A549 (cell line): ENCODE data around the gene ZNF23. TPM values are rescaled to one million over a fixed set of nuclear protein-coding genes. Genes with fewer than 3 reads are reported as not detected.
A peak's percentile ranks its signal among the peaks of the same experiment; 100 is the strongest.

Source experiments
- ATAC-seq, 2 experiments: fragments of 200-7000 bp in 1 of 2; fragments of >200 bp in 1 of 2; cut with Nextera tagmentation in 1 of 2; cut with Tn5 transposase in 1 of 2; 3 replicates each; pipeline versions ENCODE4 v1.8.0 to v1.9.1; 2018 to 2020; ENCODE audit warnings: mild to moderate bottlenecking in 1 of 2, moderate library complexity in 1 of 2
- CTCF ChIA-PET: fragments of 300-600 bp; sonication (Branson Sonifier 250); formaldehyde crosslinking; extraction: SDS; loops from one replicate; lab custom pipeline; 2021; ENCODE audit warnings: antibody characterized with exemption, inconsistent platforms; lab: Yijun Ruan, JAX
- POLR2A ChIA-PET: fragments of 350-600 bp; formaldehyde crosslinking; extraction: SDS; loops from one replicate; lab custom pipeline; 2021; ENCODE audit warnings: antibody characterized with exemption, inconsistent platforms; lab: Yijun Ruan, JAX
- DNase-seq, 2 experiments: peaks; one replicate each; pipeline versions ENCODE4 v3.0.0 to v3.0.0-alpha.2; 2011 to 2016; ENCODE audit warnings: low read depth in 1 of 2, low spot score in 1 of 2
- FAIRE-seq: peaks from 2 replicates; lab custom pipeline; 2011; peaks lifted over from hg19 to GRCh38; lab: Jason Lieb, UNC
- H3K27ac ChIP-seq, 2 experiments: fragments of >200 bp; sonication (Bioruptor Twin); formaldehyde crosslinking; 3 replicates each; pipeline ENCODE4 v1.5.1; 2016 to 2017
- H3K4me1 ChIP-seq: fragments of >200 bp; sonication (Bioruptor Twin); formaldehyde crosslinking; 3 replicates; pipeline ENCODE4 v1.6.1; 2016
- H3K4me2 ChIP-seq: fragments of >200 bp; sonication (Bioruptor Twin); formaldehyde crosslinking; 3 replicates; pipeline ENCODE4 v1.6.1; 2016
- H3K4me3 ChIP-seq: fragments of >200 bp; sonication (Bioruptor Twin); formaldehyde crosslinking; 3 replicates; pipeline ENCODE4 v1.5.1; 2016
- H3K9me3 ChIP-seq: fragments of >200 bp; sonication (Bioruptor Twin); formaldehyde crosslinking; 3 replicates; pipeline ENCODE4 v1.6.1; 2016
- CEBPB ChIP-seq, 2 experiments: fragments of >200 bp in 1 of 2; sonication (Bioruptor Twin) in 1 of 2; formaldehyde crosslinking in 1 of 2; IDR thresholded peaks; 2 replicates each; pipeline ENCODE4 v1.6.1; 2012 to 2016
- FOXS1 ChIP-seq: fragments of 250-450 bp; sonication (Bioruptor Pico); IDR thresholded peaks from 2 replicates; pipeline ENCODE4 v1.5.0; 2020; ENCODE audit warnings: mild to moderate bottlenecking, moderate library complexity
- HEYL ChIP-seq: fragments of 250-450 bp; sonication (Bioruptor Pico); IDR thresholded peaks from 2 replicates; pipeline ENCODE4 v1.8.0; 2021; ENCODE audit warnings: mild to moderate bottlenecking, moderate library complexity
- JUNB ChIP-seq: fragments of >200 bp; sonication (Bioruptor Twin); formaldehyde crosslinking; IDR thresholded peaks from 2 replicates; pipeline ENCODE4 v1.6.1; 2016
- MYC ChIP-seq: IDR thresholded peaks from 2 replicates; pipeline ENCODE4 v1.6.1; 2012; ENCODE audit warnings: mild to moderate bottlenecking, inconsistent platforms, low read length, improper control_type of control experiment, borderline replicate concordance
- NR3C1 ChIP-seq: fragments of >200 bp; sonication (Bioruptor Twin); formaldehyde crosslinking; IDR thresholded peaks from 3 replicates; pipeline ENCODE4 v1.6.1; 2017
- RAD21 ChIP-seq, 2 experiments: fragments of >200 bp in 1 of 2; sonication (Bioruptor Twin) in 1 of 2; formaldehyde crosslinking in 1 of 2; IDR thresholded peaks in 1 of 2; conservative IDR thresholded peaks in 1 of 2; 2 replicates in 1 of 2; 3 replicates in 1 of 2; pipeline ENCODE4 v1.6.1; 2012 to 2018; ENCODE audit warnings: inconsistent platforms in 1 of 2
- RARB ChIP-seq: fragments of 250-450 bp; sonication (Bioruptor Pico); IDR thresholded peaks from 2 replicates; pipeline ENCODE4 v1.8.0; 2021; ENCODE audit warnings: mild to moderate bottlenecking, moderate library complexity
- RFX5 ChIP-seq: fragments of 450-650 bp; IDR thresholded peaks from 2 replicates; pipeline ENCODE4 v1.7.1; 2014; ENCODE audit warnings: antibody characterized with exemption, mild to moderate bottlenecking, moderate library complexity
- RNF2 ChIP-seq: fragments of 200-600 bp; sonication (generic); IDR thresholded peaks from 2 replicates; pipeline ENCODE4 v1.6.1; 2016; ENCODE audit warnings: low read depth, mild to moderate bottlenecking, antibody characterized with exemption, moderate library complexity, borderline replicate concordance
- TFCP2L1 ChIP-seq: fragments of 250-450 bp; sonication (Bioruptor Pico); IDR thresholded peaks from 2 replicates; pipeline ENCODE4 v1.5.0; 2021; ENCODE audit warnings: mild to moderate bottlenecking
- WGBS: methylation state at CpG from one replicate; pipeline ENCODE4 v1.1.6; 2017; ENCODE audit errors: missing lambda C conversion rate; 5-methylcytosine and 5-hydroxymethylcytosine counted together
- polyA plus RNA-seq, 4 experiments: library from polyadenylated mRNA; depleted of rRNA in 3 of 4; stranded (reverse); fragments of >200 nt; fragmentation: RNase III in 1 of 4; extraction: RNeasy Plus Mini Kit Qiagen cat#74134 plus additional on column Dnase treatment in 1 of 4; gene quantifications; 2 replicates in 3 of 4; 3 replicates in 1 of 4; pipeline ENCODE4 v1.2.3, GENCODE V29; 2011 to 2017
- TF ChIP-seq, protein P1 (sequence below): fragments of 150-350 bp; IDR thresholded peaks from 2 replicates; pipeline ENCODE4 v1.6.1; 2014; ENCODE audit warnings: low read depth, mild to moderate bottlenecking, low read length
- TF ChIP-seq, protein P2 (sequence below): IDR thresholded peaks from 2 replicates; pipeline ENCODE4 v1.6.1; 2012
- TF ChIP-seq, protein P3 (sequence below): fragments of >200 bp; sonication (Bioruptor Twin); formaldehyde crosslinking; IDR thresholded peaks from 3 replicates; pipeline ENCODE4 v1.6.1; 2016
- TF ChIP-seq, protein P4 (sequence below): IDR thresholded peaks from 2 replicates; pipeline ENCODE4 v1.6.1; 2012
- TF ChIP-seq, protein P5 (sequence below): fragments of >200 bp; sonication (Bioruptor Twin); formaldehyde crosslinking; IDR thresholded peaks from 2 replicates; pipeline ENCODE4 v1.6.1; 2016

The ZNF23 gene
- polyA plus RNA-seq, 2 of the 4 experiments (the other 2 are of a cell fraction), result 7.1 to 8.7 TPM

DNA sequence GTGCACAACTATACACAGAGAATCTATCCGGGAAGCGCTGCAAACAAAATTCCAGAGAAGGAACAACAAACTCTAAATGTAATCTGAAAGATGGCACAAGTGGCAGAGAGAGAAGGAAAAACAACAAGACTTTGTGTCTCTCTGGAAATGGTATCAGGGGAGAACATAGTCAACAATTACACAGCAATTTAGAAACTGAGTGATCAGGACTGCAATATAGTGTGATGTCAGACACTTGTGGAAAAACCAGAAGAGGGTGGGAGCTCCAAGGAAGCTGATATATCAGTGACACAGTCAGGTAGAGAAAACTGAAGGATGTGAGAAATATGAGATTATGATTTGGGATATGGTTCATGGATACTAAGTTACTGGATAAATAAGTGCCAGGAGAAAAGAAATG, 18.9 kb upstream of the ZNF23 start:
- Histone ChIP-seq H3K4me3 (no peak overlapping the region), H3K27ac (no peak overlapping the region), H3K9me3 (peaks cover 5% of the 10 kb centered on the region; the same call in 1 of the 3 replicates), H3K4me1 (peaks cover 3% of the 10 kb centered on the region; the same call in 1 of the 3 replicates), H3K4me2 (no peak overlapping the region)
- ATAC-seq (no peak), FAIRE-seq (no peak), DNase-seq (no peak)
- TF ChIP-seq MYC, result no peak
- TF ChIP-seq, protein P1, sequence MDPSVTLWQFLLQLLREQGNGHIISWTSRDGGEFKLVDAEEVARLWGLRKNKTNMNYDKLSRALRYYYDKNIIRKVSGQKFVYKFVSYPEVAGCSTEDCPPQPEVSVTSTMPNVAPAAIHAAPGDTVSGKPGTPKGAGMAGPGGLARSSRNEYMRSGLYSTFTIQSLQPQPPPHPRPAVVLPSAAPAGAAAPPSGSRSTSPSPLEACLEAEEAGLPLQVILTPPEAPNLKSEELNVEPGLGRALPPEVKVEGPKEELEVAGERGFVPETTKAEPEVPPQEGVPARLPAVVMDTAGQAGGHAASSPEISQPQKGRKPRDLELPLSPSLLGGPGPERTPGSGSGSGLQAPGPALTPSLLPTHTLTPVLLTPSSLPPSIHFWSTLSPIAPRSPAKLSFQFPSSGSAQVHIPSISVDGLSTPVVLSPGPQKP, result no peak
- ChIA-PET POLR2A (interaction anchor here (2.5 kb wide), 1 partner anchor 19 kb away, joined by 7 read pairs; the partner anchor contains the start of gene ZNF23), CTCF (interaction anchor here (1.1 to 1.5 kb wide), 3 partner anchors 15 to 68 kb away, joined by 3 to 4 read pairs (median 3); no protein-coding TSS in a partner anchor)
- WGBS, result 92% methylated on average over 2 of the region's 2 CpGs

DNA sequence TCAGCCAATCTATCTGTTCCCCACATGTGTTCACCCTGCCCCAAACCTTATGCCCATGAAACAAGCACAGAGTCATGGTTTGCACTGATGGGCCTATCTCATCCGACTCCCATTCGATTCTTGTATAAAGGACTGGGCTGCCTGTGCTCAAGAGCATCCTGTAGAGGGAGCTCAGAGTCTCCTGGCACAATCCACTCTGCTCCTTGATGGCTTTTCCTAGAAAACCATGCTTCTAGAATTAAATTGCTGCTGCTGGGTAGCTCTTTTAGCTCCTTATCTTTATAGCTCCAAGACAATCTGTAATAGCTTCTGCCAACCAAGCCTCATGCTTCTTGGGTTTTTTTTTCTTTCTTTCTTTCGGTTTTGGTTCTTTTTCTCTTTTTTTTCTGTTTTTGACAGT, 17.4 kb upstream of the ZNF23 start:
- POLR2A ChIA-PET, result no interaction called here
- ATAC-seq, result peak in 1 of 2 experiments; percentile 42; a peak in 3 of 6 replicates
- CTCF ChIA-PET, result no interaction called here

DNA sequence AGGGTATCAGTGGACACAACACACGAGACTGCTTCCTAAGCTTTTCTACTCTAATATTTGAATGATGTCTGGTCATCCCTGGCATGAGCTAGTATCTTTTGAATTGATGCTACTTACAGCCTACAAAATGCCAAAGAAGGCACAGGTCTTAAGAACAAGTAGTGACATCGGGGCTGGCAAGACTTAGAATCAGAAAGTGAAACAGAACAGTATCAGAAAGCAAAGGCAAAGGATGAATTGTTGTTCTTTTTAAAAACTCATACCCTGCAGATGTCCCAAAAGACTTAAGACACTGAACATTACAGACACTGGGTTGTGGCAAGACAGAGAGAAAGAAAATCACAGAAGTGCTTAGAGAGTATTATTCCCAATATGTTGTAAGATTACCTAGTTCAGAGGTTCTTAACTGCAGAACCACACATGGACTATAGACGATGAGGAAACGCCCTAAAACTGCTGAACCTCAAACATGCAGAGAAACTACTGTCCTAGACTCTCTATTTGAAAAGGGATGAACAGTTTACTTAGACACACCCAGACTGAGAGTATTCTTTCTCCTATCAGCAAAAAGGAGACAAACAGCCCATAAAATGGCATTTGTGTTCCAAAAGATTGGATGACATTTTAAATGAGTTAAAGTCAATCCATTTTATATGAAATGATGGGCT, 14.5 kb upstream of the ZNF23 start:
- Histone ChIP-seq H3K9me3 (peaks cover 18% of the 10 kb centered on the region; the same call in 1 of the 3 replicates), H3K4me2 (no peak overlapping the region), H3K4me1 (no peaks in the 10 kb centered on the region), H3K4me3 (no peak overlapping the region), H3K27ac (no peak overlapping the region)
- FAIRE-seq (no peak), DNase-seq (no peak), ATAC-seq (no peak)
- POLR2A ChIA-PET, result interaction anchor here (1.0 kb wide), 1 partner anchor 14 kb away, joined by 3 read pairs; the partner anchor contains the start of gene ZNF23
- CTCF ChIA-PET, result no interaction called here
- 76% methylated on average over 4 of the region's 4 CpGs for WGBS
- TF ChIP-seq RARB (CRISPR knock-in tag), result no peak
- TF ChIP-seq CEBPB (IDR thresholded peaks at IDR 0.05), result no peak
- TF ChIP-seq, protein P2, sequence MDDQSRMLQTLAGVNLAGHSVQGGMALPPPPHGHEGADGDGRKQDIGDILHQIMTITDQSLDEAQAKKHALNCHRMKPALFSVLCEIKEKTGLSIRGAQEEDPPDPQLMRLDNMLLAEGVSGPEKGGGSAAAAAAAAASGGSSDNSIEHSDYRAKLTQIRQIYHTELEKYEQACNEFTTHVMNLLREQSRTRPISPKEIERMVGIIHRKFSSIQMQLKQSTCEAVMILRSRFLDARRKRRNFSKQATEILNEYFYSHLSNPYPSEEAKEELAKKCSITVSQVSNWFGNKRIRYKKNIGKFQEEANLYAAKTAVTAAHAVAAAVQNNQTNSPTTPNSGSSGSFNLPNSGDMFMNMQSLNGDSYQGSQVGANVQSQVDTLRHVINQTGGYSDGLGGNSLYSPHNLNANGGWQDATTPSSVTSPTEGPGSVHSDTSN, result no peak
- TF ChIP-seq TFCP2L1, result no peak
- TF ChIP-seq, protein P3, sequence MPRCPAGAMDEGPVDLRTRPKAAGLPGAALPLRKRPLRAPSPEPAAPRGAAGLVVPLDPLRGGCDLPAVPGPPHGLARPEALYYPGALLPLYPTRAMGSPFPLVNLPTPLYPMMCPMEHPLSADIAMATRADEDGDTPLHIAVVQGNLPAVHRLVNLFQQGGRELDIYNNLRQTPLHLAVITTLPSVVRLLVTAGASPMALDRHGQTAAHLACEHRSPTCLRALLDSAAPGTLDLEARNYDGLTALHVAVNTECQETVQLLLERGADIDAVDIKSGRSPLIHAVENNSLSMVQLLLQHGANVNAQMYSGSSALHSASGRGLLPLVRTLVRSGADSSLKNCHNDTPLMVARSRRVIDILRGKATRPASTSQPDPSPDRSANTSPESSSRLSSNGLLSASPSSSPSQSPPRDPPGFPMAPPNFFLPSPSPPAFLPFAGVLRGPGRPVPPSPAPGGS, result no peak
- TF ChIP-seq RFX5, result no peak
- TF ChIP-seq JUNB, result no peak
- TF ChIP-seq, protein P4, sequence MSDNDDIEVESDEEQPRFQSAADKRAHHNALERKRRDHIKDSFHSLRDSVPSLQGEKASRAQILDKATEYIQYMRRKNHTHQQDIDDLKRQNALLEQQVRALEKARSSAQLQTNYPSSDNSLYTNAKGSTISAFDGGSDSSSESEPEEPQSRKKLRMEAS, result no peak
- TF ChIP-seq FOXS1 (CRISPR knock-in tag), result no peak
- TF ChIP-seq, protein P5, sequence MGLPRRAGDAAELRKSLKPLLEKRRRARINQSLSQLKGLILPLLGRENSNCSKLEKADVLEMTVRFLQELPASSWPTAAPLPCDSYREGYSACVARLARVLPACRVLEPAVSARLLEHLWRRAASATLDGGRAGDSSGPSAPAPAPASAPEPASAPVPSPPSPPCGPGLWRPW, result no peak
- TF ChIP-seq RNF2, result no peak
- no peak for TF ChIP-seq NR3C1
- TF ChIP-seq HEYL (CRISPR knock-in tag), result no peak

More for the DNA sequence above, 17.4 kb upstream of the ZNF23 start:
- H3K9me3 ChIP-seq, result peaks cover 15% of the 10 kb centered on the region; the same call in 1 of the 3 replicates
- H3K4me1 ChIP-seq, result peaks cover 3% of the 10 kb centered on the region; the same call in 1 of the 3 replicates
- no peak overlapping the region for H3K27ac ChIP-seq
- DNase-seq, result peak in 1 of 2 experiments; percentile 29
- 77% methylated on average over 3 of the region's 3 CpGs for WGBS
- no peak overlapping the region for H3K4me3 ChIP-seq
- no peak for FAIRE-seq
- TF ChIP-seq RAD21 (conservative IDR thresholded peaks at IDR 0.05 in 1 of 2, IDR thresholded peaks at IDR 0.05 in 1 of 2), result peak in 1 of 2 experiments; percentile 31; a peak in 1 of 5 replicates
- TF ChIP-seq, protein P4, result no peak
- no peak overlapping the region for H3K4me2 ChIP-seq
